HL-60 (cell line): ENCODE data around the gene FHIT.

Experiments used
- GABPA ChIP-seq: IDR thresholded peaks from 2 replicates; pipeline ENCODE4 v1.6.1; 2012; ENCODE audit warnings: low read depth
- REST ChIP-seq: IDR thresholded peaks from 2 replicates; pipeline ENCODE4 v1.6.1; 2012; ENCODE audit warnings: low read depth; ENCODE audit not compliant: insufficient replicate concordance
- TF ChIP-seq, protein P1 (sequence below): IDR thresholded peaks from one replicate; pipeline ENCODE4 v1.5.1; 2011; ENCODE audit warnings: low read length, control low read depth, inconsistent platforms; ENCODE audit not compliant: insufficient read depth

DNA sequence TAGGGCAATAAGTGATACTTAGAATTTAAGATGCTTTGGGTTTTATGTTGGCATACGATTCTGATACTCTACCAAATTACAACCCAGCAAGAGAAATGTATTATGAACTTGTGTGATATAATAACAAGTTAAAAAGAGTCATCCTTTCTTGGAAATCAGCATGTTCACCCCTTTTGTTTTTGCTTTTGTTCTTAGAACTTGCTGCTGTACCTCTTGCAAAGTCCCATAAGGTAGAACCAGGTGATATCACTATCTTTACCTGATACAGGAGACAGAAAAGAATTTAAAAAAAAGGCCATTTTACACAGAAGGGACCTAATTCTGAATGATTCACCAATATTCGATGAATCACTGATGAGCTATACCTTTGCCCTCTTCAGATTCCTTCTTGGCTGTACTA is 810.4 kb downstream of the FHIT start:
- TF ChIP-seq, protein P1, sequence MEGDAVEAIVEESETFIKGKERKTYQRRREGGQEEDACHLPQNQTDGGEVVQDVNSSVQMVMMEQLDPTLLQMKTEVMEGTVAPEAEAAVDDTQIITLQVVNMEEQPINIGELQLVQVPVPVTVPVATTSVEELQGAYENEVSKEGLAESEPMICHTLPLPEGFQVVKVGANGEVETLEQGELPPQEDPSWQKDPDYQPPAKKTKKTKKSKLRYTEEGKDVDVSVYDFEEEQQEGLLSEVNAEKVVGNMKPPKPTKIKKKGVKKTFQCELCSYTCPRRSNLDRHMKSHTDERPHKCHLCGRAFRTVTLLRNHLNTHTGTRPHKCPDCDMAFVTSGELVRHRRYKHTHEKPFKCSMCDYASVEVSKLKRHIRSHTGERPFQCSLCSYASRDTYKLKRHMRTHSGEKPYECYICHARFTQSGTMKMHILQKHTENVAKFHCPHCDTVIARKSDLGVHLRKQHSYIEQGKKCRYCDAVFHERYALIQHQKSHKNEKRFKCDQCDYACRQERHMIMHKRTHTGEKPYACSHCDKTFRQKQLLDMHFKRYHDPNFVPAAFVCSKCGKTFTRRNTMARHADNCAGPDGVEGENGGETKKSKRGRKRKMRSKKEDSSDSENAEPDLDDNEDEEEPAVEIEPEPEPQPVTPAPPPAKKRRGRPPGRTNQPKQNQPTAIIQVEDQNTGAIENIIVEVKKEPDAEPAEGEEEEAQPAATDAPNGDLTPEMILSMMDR = no peak
- TF ChIP-seq REST (no peak), GABPA (no peak)
